GM03348 (cell line): ENCODE measurements around the gene FAM117A.
"Not testable (repeated sequence)": the region's sequence is repeated elsewhere in the genome, so short reads cannot be mapped to it uniquely, and the experiment has no call there.

Experiments
- DNase-seq: peaks from one replicate; pipeline ENCODE4 v3.0.0; 2012; ENCODE audit warnings: low spot score

The FAM117A gene

GRCh38 chr17:49677933-49678847, 85.7 kb downstream of the FAM117A start, which contains the start of gene SPOP:
Gene SPOP (minus strand): TSS chr17:49678097. CDS start chr17:49622810, 55,287 bp downstream.
- DNase-seq = peak; percentile 99

- peak; percentile 99 for DNase-seq
Measured at GRCh38 chr17:49677134-49677932, 86.6 kb downstream of the FAM117A start.

DNA sequence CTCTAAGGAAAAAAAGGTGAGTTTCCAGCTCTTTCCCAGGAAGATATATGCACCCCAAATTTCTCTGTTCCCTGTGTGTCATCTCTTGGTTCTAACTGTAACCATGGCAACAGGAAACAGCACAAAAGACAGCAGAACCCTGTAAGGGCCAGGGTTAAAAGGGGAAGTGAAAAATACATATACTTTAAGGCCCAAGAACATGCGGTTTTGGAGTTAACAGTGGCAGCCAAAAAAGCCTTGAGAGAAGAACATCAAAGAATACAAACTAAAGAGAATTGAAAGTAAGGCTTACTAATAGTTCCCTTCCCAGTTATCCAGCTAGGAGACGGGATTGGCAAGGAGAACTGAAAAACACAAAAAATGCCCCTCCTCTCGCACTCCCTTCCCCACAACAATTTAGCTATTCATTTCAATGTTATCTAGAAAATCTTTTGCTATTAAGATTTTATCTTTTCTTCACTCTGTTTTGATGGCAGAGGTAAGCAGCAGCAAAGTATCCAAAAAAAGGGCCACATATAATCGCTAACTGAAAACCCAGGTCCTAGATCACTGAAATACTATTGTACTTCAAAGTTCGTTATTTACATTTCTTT, 87.6 kb downstream of the FAM117A start:
- DNase-seq = peak; percentile 9

- DNase-seq = no peak
Measured at GRCh38 chr17:49674507-49674906, 89.4 kb downstream of the FAM117A start.

GRCh38 chr17:49673679-49674078, 90.3 kb downstream of the FAM117A start:
- DNase-seq = not testable (repeated sequence)

- peak; percentile 26 for DNase-seq
Measured at GRCh38 chr17:49670641-49671040, 93.3 kb downstream of the FAM117A start.

- no peak for DNase-seq
Measured at GRCh38 chr17:49670002-49670401, 93.9 kb downstream of the FAM117A start.

DNA sequence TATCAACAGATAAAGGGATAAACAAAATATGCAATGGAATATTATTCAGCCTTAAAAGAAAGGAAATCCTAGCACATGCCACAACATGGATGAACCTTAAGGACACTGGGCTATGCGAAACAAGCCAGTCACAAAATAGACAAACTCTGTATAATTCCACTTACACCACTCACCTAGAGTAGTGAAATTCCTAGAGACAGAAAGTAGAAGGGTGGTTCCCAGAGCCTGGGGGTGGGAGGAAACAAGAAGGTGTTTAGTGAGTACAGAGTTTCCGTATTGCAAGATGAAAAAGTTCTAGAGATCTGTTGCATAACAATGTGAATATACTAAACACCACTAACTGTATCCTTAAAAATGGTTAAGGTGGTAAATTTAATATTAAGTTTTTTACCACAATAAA, 96.1 kb downstream of the FAM117A start:
- no peak for DNase-seq

- no peak for DNase-seq
Measured at GRCh38 chr17:49664706-49665211, 99.2 kb downstream of the FAM117A start.
